AG08395 (cell line): ENCODE data around the gene NOL4L.

Experiments used
- DNase-seq: peaks from one replicate; pipeline ENCODE4 v3.0.0; 2012; ENCODE audit warnings: mixed read lengths, low spot score

Gene NOL4L

GRCh38 chr20:32560989-32561830 is 23.9 kb downstream of the NOL4L start:
- DNase-seq = no peak

DNA sequence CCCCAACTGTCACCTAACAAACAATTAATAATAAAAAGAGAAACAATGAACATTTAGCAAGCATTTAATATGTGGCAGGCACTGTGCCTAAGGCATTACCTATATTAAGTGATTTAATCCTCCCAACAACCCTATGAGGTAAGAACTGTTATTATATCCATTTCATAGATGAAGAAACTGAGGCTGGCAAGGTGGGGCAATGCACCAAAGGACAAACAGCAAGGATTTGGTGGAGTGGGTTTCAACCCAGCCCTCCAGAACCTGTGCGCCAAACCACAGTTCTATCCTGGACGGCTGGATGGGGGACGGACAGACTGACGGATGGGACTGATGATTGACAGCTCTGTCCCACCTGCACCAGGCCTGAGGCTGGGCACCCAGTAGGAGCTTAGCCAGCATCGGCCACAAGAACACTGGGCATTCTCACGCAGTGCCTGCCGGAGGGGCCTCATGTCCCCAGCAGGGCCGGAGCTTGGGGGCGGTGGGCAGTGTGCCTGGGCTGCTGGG is 24.6 kb downstream of the NOL4L start:
- no peak for DNase-seq

DNA sequence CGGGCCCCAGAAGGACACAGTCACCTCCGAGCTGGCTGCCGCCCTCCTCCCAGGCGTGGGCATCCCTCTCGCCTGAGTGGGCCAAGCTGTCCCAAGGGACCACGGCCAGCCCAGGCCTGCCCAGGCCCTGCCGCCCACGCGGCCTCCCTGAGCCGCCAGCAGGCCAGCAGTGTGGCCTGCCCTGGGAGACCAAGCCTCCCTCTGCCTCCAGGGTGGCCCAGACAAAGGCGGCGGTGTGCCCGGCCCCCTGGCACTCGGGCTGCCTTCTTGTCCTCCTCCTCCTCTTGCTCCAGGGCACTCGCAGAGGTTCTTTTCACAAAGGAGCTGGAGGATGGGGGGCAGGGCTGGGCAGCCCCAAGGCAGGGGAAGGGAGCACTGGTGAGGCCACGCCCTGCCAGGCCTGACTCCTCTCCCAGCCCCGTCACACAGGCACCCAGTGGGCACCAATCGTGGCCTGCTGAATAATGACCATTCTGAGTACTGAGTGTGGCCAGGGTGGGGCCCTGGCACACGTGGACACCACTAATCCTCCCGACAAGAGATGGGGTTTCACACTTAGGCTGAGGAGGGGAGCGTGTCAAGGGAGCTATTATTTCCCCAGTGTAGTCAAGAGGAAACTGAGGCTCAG is 25.3 kb downstream of the NOL4L start:
- no peak for DNase-seq

DNA sequence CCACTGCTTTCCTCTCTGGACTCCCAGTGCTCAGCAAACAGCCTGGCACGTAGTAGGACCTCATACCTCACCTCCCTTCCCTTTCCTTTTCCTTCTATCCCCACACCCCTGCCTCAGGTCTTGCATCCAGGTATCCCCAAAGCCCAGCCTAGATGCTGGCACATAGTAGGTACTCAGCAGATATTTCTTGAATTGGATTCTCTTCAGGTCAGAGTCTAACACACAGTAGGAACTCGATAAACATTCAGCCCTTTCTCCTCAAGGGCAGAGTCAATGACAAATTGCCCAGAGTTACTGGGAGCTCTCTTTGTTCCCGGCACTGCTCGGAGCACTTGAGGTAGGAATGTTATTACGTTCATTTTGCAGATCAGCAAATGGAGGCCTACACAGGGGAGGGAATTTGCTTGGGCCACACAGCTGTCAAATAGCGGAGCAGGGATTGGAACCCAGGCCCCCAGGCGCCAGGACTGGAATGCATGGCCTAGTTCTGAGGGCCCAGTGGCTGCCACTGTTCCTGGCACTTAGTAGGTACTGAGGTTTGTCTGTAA is 25.9 kb downstream of the NOL4L start:
- DNase-seq = no peak

GRCh38 chr20:32558526-32558925 is 26.6 kb downstream of the NOL4L start:
- no peak for DNase-seq

DNA sequence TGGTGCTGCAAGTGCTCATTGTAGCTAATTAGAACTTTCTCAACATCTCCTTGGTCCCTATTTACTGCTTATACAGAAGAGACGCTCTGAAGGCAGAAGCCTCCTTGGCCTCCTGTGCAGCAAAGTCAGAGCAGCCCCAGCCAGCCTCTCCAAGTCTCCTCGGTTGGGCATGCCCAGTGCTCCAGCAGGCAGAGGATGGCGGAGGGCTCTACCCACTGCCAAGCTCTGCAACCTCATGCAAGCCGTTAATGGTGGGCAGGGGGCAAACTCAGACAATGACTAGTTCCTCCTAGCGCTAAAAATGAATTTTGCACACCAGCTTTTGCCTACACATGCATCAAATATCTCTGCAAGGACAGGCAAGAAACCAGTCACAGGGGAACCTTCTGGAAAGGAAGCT is 27.8 kb downstream of the NOL4L start:
- DNase-seq = no peak

GRCh38 chr20:32556312-32557184 is 28.6 kb downstream of the NOL4L start:
- DNase-seq = no peak

DNA sequence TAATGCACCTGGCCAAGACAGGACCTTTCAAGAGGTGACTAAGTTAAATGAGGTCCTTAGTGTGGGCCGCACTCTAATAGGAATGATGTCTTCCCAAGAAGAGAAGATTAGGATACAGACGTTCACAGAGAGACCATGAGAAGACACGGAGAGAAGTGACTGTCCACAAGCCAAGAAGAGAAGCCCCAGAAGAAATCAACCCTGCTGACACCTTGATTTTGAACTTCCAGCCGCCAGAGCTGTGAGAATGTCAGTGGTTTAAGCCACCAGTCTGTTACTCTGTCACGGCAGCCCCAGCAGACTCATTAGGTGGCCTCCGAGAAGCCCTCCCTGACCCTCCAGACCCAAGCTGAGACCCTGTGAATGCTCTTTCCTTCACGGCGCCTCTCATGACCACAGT is 29.5 kb downstream of the NOL4L start:
- DNase-seq = no peak

- DNase-seq = no peak
Observed at GRCh38 chr20:32554965-32555289, 30.2 kb downstream of the NOL4L start.

- DNase-seq = no peak
Observed at GRCh38 chr20:32553618-32554017, 31.5 kb downstream of the NOL4L start.

- DNase-seq = no peak
Observed at GRCh38 chr20:32551693-32552092, 33.4 kb downstream of the NOL4L start.

GRCh38 chr20:32549842-32550241 is 35.3 kb downstream of the NOL4L start:
- no peak for DNase-seq

- DNase-seq = no peak
Observed at GRCh38 chr20:32547753-32548034, 37.4 kb downstream of the NOL4L start.

DNA sequence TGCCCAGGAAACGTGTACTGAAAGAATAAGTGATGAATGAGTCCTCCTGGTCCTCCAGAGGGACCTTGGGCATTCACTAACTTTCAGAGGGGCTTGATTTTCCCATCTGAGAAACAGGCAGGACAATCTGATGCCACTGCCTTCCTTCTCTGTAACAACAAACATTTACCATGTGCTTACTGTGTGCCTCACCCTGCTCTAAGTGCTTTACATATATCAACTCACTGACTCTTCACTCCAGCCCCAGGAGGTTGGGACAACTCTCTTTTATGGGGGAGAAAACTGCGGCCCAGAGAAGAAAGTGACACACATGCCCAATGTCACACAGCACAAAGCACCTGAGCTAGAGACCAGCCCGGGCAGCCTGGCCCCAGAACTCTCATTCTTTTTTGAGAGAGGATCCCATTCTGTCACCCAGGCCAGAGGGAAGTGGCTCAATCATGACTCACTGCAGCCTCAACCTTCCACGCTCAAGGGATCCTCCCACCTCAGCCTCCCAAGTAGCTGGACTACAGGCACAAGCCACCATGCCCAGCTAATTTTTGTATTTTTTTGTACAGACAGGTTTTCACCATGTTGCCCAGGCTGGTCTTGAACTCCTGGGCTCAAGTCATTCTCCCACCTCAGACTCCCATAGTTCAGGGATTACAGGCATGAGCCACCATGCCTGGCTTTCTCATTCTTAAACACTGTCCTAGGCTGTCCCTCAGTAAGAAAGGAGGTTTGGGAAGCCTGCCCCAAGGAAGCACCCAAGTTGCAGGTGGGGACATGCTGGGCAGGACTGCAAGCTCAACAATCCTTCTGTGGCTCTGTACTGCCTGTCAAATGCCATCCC is 38.0 kb downstream of the NOL4L start:
- DNase-seq = no peak

GRCh38 chr20:32544893-32545840 is 40.0 kb downstream of the NOL4L start:
- DNase-seq = no peak

DNA sequence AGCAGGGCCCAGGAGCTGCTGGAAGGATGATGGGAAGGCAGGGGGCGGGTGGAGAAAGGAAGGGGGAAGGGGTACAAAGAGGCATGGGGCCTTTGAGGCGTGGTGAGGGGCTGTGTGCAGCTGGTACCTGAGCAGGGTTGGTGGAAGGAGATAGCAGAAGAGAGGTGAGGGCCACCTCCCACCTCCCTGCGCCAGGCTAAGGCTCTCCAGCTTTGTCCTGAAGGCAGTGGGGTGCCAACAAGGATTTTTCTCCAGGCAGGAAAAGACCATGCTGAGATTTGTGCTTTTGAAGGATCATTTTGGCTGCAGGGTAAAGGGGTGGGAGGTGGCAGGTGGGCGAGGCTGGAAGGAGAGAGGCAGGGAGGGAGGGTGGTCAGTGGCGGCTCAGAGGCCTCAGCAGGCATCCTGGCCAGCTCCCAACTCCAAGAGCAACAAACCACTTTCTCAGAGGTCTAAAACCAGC is 40.8 kb downstream of the NOL4L start:
- DNase-seq = no peak

DNA sequence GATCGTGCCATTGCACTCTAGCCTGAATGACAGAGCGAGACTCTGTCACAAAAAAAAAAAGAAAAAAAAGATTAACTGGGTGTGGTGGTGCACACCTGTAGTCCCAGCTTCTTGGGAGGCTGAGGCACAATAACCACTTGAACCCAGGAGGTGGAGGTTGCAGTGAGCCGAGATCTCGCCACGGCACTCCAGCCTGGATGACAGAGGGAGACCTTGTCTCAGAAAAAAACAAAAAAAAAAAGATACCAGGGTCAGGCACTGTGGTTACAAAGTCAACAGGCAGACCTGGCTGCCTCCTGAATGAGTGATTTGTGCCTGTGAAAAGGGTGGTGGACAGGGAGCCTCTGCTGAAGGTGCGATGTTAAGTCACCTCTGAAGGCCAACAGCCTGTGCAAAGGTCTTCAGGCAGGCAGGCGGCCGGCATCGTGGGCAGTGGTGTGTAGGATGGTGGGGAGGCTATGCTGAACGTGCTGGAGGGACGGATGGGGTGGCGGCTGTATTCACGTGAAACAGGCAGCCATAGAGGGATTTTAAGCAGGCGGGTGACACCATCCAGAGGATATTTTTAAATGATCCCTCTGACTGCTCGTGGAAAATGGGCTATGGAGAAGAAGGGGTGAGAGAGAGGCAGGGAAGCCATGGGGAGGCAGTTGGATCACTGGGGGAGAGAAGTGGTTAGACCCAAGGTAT is 41.4 kb downstream of the NOL4L start:
- no peak for DNase-seq

DNA sequence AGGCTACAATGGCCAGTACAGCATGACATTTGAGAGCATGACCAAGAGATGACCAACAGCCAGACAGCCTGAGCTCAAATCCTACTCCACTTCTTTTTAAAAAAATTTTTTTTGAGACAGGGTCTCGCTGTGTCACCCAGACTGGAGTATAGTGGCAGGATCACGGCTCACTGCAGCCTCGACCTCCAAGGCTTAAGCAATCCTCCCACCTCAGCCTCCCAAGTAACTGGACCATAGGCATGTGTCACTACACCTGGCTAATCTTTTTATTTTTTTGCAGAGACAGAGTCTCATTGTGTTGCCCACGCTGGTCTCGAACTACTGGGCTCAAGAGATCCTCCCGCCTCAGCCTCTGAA is 42.9 kb downstream of the NOL4L start:
- no peak for DNase-seq

- DNase-seq = no peak
Observed at GRCh38 chr20:32541323-32542258, 43.5 kb downstream of the NOL4L start.
